ENCODE data around the gene CARF.
A peak's percentile ranks its signal among the peaks of the same experiment; 100 is the strongest.

The CARF gene

GRCh38 chr2:202911512-202912341 is at the start of gene CARF, which contains the start of gene WDR12 (continued):
- TF ChIP-seq ZBTB11 (tag by site-specific recombination; conservative IDR thresholded peaks at IDR 0.05; ENCODE audit: low read depth) (peak; percentile 74), ZBTB48 (tag by site-specific recombination; IDR thresholded peaks at IDR 0.05) (peak; percentile 46; the same call in 1 of the 2 replicates), ZBTB10 (tag by site-specific recombination; IDR thresholded peaks at IDR 0.05) (no peak), REST (tag by site-specific recombination; IDR thresholded peaks at IDR 0.05) (no peak), ZSCAN23 (tag by site-specific recombination; IDR thresholded peaks at IDR 0.05) (no peak), ZIC2 (tag by site-specific recombination; IDR thresholded peaks at IDR 0.05) (no peak), ZBTB7A (tag by site-specific recombination; IDR thresholded peaks at IDR 0.05; ENCODE audit: low read depth) (no peak), ZNF175 (tag by site-specific recombination; IDR thresholded peaks at IDR 0.05) (no peak), ZNF214 (tag by site-specific recombination; IDR thresholded peaks at IDR 0.05; ENCODE audit: borderline replicate concordance) (no peak), GFI1B (tag by site-specific recombination; IDR thresholded peaks at IDR 0.05) (no peak), ZNF660 (tag by site-specific recombination; IDR thresholded peaks at IDR 0.05) (peak; percentile 10; the same call in 1 of the 2 replicates), ZNF248 (tag by site-specific recombination; IDR thresholded peaks at IDR 0.05) (no peak), ZNF398 (tag by site-specific recombination; IDR thresholded peaks at IDR 0.05) (no peak), ZNF426 (tag by site-specific recombination; IDR thresholded peaks at IDR 0.05) (no peak), ZFP3 (tag by site-specific recombination; IDR thresholded peaks at IDR 0.05; ENCODE audit: low read depth) (no peak), ZNF16 (tag by site-specific recombination; IDR thresholded peaks at IDR 0.05; ENCODE audit: low read depth) (no peak), PRDM6 (tag by site-specific recombination; IDR thresholded peaks at IDR 0.05) (0 out of 2 replicates have a peak, but pooled peaks have one; percentile 19), PATZ1 (tag by site-specific recombination; IDR thresholded peaks at IDR 0.05) (no peak), ZBTB1 (tag by site-specific recombination; IDR thresholded peaks at IDR 0.05) (no peak), ZNF596 (tag by site-specific recombination; IDR thresholded peaks at IDR 0.05) (peak; percentile 99), CTCF (tag by site-specific recombination; IDR thresholded peaks at IDR 0.05) (no peak)

All from HEK293 (cell line).